NOMO-1 (cell line): ENCODE results near the gene CES1.
"Not testable (repeated sequence)": the region's sequence is repeated elsewhere in the genome, so short reads cannot be mapped to it uniquely, and the experiment has no call there.

Experiments
- DNase-seq, 2 experiments: peaks; one replicate each; lab custom pipeline; 2025; ENCODE audit not compliant: unreplicated experiment in 2 of 2; lab: John Stamatoyannopoulos, UW

CES1 gene

DNA sequence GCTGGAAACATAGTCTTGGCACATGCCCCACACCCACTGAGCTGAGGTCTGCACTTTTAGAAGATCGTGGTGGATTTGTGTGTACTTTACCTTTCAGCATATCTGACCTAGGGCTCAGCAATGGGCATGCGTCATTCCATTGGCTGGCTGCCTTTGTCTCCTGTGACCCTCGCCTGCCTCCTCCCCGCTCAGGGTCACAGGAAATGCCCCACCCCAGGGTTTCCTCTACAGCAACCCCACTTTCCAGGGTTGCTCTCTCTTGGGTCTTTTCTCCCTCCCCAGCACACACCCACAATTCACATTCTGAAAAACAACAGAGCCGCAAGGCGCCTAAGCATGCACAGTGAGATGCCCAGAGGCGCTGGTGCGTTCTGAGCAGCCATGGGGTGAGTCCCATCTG is 29.2 kb downstream of the CES1 start:
- DNase-seq, result not testable (repeated sequence)

- DNase-seq, result not testable (repeated sequence)
Measured at GRCh38 chr16:55792934-55793374, 39.9 kb downstream of the CES1 start.

- not testable (repeated sequence) for DNase-seq
Measured at GRCh38 chr16:55791512-55791911, 41.4 kb downstream of the CES1 start.

DNA sequence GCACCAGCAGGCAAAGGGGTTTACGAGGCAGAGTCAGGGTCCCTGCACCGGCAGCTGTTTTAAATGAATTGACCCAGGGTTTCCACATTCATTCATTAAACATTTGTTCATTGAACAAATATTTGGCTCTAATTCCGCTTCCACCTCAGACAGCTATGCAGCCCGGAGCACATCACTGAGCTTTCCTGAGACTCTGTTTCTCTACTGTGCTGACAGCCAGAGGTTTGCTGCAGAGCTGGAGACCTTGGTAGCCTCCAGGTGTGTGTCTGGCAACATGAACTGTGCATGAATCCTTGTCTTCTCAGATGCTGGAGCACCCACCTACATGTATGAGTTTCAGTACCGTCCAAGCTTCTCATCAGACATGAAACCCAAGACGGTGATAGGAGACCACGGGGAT is 42.7 kb downstream of the CES1 start:
- DNase-seq, result not testable (repeated sequence)

- DNase-seq, result not testable (repeated sequence)
Measured at GRCh38 chr16:55782793-55783091, 50.2 kb downstream of the CES1 start.

GRCh38 chr16:55782091-55782792 is 50.7 kb downstream of the CES1 start:
- DNase-seq, result peak in 1 of 2 experiments; percentile 35

GRCh38 chr16:55781456-55781855 is 51.4 kb downstream of the CES1 start:
- not testable (repeated sequence) for DNase-seq

GRCh38 chr16:55780095-55780407 is 52.8 kb downstream of the CES1 start:
- DNase-seq, result not testable (repeated sequence)

DNA sequence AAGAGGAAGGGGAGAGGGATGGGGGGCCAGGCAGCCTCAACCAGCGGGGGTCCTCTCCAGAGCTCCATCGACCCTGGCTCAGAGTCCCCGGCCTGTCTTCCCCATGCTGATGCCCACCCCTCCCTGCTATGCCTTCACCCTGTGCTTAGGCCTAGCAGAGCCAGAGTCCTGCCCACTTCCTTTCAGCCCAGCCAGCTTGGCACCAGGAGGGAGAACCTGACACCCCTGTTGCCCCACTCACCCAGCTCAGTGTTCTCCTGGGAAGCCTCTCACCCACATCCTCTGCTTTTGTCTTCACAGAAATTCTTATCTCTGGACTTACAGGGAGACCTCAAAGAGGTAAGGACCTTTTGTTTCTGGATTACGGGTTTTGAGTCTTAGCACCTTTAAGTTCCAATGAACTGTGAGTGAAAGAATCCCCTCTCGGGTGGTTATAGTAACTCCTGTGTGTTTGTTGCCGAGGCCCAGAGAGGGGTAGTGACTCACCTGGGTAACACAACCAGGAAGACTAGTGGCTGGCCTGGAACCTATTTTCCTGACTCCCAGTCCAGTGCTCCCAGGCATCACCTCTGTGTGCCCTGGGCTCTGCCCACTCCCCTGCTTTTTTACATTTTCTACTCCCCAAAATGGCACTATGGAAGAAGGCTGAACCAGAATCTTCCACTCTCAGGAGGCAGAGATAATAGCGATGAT is 53.3 kb downstream of the CES1 start:
- DNase-seq, result no peak

DNA sequence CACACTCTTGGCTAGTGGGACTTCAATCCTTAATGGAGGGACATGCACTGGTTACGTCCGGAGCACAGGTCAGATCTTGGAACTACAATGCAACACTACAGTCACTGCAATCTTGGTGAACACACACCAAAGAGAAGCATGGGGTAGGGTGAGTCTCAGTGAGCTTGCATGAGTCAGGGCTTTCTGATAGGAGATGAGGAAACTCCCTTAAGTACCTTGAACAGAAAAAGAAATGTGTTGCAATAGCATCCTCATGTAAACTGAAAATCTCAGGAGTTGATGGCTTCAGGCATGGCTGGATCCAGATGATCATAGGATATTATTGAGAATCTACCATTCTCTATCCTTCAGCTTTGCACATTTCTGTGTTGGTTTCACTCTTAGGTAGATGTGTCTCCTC is 54.1 kb downstream of the CES1 start:
- DNase-seq, result peak; percentile 25 to 65

- DNase-seq, result no peak
Measured at GRCh38 chr16:55775857-55776256, 57.0 kb downstream of the CES1 start.

GRCh38 chr16:55773859-55774549 is 58.9 kb downstream of the CES1 start:
- no peak for DNase-seq

DNA sequence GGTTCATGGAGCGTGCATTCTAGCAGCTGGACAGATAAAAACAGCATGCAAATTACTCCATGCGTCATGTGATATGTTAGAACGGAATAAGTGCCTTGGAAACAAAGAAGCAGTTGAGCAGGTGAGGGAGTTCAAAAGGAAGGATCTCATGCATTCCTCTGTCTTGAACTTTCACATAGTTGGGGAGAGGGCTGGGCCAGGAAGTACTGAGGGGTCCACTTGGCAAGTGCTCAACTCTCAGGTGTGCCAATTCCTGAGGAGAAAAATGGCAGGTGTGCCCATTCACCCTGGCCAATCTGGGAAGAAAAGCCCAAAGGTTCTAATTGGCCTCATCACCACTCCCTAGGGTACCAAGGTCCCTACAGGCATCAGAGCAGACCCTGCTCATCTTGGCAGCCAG is 67.7 kb downstream of the CES1 start:
- no peak for DNase-seq

DNA sequence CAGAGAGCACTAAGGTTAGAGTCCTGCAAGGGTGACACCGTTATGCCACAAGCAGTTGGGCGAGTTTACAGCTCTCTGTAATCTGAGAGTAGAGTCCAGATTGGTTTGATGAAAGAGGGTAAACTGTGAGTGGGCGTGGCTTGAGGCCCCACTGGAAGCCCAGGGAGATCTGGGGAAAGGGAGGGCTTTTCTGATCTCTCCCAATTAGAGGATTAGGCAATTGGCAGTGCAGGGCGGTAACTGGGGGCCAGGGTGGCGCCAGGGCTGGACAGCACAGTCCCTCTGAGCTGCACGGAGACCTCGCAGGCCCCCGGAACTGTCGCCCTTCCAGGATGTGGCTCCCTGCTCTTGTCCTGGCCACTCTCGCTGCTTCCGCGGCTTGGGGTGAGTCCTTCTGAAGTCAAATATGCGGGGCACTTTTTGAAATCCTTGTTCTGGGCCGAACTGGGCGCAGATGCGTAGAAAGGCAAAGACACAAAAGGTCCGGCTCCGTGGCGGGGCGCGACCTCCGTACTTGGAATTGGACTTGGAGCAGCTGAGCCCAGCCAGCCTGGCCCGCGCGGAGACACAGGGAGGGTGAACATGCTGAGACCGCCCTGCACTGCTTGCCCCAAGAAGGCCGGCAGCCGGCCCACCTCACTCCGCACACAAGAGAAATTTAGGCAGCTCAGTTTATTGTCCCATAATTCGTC is 72.4 kb downstream of the CES1 start:
- no peak for DNase-seq

- DNase-seq, result not testable (repeated sequence)
Measured at GRCh38 chr16:55759965-55760309, 73.0 kb downstream of the CES1 start.

DNA sequence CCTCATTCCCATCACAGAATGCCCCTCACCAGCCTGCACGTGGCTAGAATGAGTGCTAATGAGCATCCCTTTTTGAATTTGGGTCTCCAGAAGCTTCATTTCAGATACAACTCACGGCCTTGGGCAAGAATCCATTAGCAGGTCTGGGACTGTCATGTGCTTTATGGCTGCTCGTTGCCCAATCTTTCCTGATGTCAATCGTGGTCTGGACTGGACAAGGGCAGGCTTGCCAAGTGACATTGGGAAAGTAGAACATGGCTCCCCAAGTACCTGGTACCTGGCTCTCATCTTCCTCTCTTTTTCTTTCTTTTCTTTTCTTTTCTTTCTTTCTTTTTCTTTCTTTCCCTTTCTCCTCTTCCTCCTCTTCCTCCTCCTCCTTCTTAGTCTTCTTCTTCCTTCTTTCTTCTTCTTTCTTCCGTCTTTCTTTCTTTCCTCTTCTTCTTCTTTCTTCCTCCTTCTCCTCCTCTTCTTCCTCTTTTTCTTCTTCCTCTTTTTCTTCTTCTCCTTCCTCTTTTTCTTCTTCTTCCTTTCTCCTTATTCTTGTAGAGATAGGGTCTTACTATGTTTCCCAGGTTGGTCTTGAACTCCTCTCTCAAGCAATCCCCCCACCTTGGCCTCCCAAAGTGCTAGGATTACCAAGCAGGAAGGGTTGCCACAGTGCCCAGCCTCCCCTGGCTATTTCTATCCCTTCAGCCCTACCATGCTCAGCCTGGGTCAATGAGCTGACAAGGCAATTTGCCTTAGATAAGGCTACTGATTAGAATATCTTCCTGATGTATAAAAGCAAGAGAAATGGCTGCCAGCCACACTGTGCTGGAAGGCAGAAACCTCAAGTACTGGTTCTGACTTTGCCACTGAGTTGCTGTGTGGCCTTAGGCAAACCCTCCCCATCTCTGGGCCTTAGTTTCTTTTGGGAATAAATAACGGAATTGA is 75.0 kb downstream of the CES1 start:
- peak; percentile 11 to 38 for DNase-seq

DNA sequence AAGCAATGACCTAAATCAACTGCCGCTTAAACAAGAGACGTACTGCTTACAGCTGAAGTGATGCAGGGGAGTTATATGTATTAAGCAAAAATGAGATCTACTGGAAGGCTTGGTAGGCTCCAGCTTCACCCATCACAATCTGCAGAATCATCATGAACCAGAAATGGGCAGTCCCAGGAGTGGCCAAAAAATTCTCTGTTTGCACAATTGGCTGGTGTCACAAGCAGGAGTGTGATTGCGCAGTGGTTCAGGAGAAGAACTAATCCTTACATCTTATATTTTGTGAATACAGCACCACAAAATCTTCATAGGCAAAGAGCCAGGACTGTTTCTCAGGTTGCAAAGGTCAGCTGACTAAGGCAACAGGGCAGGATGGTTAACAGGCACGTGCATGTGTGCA is 75.9 kb downstream of the CES1 start:
- no peak for DNase-seq

DNA sequence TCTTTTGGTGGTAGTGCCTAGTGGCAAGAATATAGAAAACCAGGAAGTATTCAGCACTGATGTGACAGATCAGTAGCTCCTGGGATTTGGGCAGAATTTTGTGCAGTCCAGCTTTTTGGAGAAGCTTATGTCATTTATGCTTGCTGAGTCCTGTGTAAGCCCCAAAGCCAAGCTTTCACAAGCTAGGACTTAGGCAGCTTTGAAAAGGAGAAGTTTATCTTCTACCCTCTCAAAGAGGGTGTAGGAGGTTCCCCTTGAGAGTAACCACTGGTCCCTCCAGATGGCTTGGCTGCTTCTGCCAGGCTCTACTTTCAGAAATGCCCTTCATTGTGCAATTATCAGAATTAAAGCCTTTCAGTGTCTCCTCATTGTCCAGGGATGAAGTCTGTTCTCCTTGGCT is 78.8 kb downstream of the CES1 start:
- peak; percentile 14 to 36 for DNase-seq

DNA sequence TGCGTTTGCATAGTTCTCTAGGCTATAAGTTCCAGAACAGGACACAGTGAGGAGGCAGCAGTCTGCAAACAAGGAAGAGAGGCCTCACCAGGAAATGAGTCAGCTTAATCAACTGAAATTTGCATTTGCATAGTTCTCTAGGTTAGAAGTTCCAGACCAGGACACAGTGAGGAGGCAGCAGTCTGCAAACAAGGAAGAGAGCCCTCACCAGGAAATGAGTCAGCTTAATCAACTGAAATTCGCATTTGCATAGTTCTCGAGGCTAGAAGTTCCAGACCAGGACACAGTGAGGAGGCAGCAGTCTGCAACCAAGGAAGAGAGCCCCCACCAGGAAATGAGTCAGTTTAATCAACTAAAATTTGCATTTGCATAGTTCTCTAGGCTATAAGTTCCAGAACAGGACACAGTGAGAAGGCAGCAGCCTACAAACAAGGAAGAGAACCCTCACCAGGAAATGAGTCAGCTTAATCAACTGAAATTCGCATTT is 79.7 kb downstream of the CES1 start:
- peak in 1 of 2 experiments; percentile 35 for DNase-seq
